Right lung (tissue), 5 donors: ENCODE results near the gene MTHFSD. TPM values are rescaled to one million over a fixed set of nuclear protein-coding genes. Genes with fewer than 3 reads are reported as not detected.
A peak's percentile ranks its signal among the peaks of the same experiment; 100 is the strongest.

Source experiments
- DNase-seq, 2 donors: peaks; one replicate each; pipeline ENCODE4 v3.0.0-alpha.2; 2013
- polyA plus RNA-seq, 5 donors: library from polyadenylated mRNA; unstranded; fragments of 120-200 nt; gene quantifications; one replicate each; pipeline versions ENCODE4 v1.2.1 to v1.2.3, GENCODE V29; 2013; ENCODE audit warnings: inconsistent platforms in 1 of 5, low replicate concordance in 1 of 5; ENCODE audit not compliant: insufficient read length in 5 of 5, insufficient read depth in 1 of 5

The MTHFSD gene
- polyA plus RNA-seq, 5 donors = 22.5 to 30.8 (median 28.9) TPM

DNA sequence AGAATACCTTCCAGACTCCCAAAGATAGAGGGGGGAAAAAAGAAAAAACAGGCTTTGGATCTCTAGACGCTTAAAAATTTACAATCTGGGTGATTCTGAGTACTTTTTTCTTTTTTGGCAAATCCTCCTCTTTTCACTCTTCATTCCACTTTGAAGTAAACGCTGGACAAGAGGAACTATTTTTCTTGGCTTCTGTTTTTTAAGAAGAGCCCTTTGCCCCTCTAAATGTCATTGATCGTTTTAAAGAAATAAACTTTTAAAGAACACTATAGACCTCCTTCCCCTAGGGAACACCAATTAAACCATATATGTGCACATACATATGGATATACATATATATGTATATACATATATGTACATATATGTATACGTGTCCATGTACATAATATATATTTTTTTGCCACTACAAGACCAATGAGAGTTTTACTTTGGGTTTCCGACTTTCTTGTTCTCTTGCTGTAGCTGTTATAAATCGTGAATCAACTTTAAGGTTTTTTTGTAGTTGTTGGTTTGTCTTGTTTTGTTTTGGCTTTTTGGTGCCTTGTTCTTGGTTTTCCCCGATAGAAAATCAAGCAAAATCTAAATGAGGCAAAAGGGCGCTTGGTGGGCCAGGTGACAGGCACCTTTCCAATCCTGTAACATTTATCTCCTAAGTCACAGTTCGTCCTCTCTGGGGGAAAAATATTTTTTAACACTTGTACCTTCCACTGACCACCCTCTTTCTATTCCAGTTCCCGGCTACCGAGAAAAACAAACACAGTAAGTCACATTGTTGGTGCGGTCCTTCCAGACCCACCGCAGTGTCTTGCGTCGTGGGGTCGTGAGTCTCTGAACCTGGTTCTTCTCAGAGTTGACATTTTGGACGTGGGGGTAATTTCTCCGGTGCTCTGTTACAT is 40.3 kb downstream of the MTHFSD start:
- no peak for DNase-seq

DNA sequence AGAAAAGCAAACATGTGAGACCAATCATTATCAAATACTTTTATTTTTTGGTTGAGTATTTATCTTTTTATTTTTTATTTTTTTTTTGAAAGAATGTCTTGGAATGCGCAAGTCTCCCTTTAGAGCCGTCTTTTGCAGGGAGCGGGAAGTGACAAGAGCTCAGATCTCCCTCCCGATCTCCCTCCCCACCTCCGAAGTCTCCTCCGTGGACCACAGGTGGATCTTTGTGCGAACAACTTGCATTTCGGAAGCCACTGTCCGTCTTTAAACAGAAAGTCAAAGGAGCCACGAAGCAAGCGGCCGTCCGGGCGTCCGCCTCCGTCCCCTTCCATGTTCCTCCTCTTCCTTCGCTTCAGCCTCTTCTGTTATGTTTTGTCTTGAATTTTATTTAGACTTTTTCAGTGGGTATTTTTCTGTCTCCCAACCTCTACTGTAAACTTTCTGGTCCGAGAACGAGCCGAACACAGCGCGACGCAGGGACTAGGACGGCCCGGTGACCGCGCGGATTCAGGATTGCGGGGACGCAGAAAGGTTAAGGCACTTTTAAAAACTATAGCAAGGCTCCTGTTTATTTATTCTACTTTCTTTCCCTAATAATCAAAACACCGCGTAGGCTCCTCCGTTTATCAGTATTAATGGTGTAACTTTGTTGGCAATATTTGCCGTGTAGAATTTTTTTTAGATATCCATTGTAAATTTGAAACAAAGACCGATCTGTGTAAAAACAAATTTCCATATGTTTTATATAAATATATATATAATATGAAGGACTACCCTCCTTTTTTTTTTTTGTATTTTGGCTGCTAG is 41.4 kb downstream of the MTHFSD start:
- no peak for DNase-seq

DNA sequence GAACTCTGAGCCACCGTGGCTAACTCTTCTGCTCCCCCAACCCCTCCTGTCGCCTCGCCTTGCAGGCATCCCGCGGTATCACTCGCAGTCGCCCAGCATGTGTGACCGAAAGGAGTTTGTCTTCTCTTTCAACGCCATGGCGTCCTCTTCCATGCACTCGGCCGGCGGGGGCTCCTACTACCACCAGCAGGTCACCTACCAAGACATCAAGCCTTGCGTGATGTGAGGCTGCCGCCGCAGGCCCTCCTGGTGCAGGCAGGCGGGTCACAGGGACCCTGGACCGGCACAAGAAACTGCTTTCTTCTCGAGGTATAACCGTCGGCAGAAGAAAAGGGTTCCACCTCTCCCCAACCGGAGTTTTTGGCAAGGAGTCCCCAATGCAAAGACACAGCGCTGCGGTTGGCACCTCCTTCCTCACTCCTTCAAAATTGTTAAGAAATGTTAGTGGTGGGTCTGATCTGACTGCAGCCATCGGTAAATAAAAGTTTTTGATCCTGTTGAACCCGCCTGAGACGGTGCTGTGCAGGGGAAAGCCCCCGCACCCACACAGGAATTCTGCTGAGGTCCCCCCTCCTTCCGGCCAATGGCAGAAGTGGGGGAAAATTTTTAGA is 42.1 kb downstream of the MTHFSD start:
- DNase-seq = no peak

DNA sequence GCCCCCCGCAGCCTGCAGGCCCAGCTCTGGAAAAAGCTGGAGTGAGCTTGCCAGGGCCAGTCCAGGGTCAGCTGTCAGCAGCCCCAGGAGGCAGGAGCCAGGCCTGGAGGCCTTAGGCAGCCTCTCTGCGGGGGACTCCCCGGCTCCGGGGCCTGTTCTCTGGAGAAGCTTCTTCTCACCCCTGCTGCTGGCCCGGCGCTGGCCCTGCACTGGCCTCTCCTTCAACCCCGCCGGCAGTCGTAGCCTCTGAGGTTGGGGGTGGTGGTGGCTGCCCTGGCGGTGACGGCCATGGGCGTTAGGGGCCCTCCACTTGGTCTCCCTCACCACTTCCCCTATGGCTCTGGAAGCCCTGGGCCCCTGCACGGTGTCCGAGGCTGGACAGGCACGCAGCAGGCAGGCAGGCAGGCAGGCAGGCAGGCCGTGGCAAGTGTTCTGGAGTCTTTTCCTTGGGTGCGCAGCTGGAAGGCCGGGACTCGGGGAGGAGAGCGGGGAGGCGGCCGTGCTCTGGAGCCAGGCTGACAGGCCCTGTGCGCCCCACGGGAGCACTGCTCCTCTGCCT is 42.7 kb downstream of the MTHFSD start:
- no peak for DNase-seq

DNA sequence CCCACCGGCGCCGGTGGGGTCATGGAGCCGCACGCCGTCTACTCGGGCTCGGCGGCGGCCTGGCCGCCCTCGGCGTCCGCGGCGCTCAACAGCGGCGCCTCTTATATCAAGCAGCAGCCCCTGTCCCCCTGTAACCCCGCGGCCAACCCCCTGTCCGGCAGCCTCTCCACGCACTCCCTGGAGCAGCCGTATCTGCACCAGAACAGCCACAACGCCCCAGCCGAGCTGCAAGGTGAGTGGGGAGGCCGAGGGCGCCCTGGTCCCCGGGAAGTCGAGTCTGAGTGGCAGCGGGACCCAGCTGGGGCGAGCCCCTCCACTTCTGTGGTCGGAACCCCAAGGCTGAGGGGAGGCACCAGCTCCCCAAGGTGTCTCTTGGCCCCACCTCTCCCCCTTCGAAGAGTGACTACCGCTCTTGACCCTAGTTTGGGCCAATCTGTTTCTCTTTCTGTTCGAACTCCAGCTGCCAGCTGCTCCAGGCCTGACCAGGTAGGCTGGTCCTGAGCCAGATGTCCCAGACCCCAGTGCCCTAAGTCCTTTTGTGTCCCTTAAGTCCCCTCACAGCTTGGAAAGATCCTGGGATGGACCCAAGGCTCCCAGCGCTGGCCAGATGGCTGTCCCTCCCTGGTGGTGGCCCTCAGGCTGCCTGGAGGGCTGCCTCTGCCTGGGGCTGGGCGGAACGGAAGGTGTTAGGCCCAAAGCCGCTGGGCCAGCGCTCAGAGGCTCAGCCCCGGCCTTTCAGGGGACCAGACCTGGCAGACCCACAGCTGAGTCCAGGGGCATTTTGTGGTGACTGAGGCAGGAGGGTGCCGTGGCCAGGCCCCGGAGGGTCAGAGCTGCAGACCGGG is 43.5 kb downstream of the MTHFSD start:
- no peak for DNase-seq

DNA sequence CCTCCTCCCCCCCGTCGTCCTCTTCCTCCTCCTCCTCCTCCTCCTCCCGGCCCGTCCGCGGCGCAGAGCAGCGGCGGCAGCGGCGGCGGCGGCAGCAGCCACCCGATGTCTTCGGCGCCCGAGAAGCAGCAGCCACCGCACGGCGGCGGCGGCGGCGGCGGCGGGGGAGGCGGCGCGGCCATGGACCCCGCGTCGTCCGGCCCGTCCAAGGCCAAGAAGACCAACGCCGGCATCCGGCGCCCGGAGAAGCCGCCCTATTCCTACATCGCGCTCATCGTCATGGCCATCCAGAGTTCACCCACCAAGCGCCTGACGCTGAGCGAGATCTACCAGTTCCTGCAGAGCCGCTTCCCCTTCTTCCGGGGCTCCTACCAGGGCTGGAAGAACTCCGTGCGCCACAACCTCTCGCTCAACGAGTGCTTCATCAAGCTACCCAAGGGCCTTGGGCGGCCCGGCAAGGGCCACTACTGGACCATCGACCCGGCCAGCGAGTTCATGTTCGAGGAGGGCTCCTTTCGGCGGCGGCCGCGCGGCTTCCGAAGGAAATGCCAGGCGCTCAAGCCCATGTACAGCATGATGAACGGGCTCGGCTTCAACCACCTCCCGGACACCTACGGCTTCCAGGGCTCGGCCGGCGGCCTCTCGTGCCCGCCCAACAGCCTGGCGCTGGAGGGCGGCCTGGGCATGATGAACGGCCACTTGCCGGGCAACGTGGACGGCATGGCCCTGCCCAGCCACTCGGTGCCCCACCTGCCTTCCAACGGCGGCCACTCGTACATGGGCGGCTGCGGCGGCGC is 44.4 kb downstream of the MTHFSD start, which contains the start of gene FOXF1:
TSS of gene FOXF1 (plus strand) at position 63 of the 797 bp plus-strand sequence. CDS start at position 106, 43 bp downstream.
- peak in 1 of 2 donors; percentile 53 for DNase-seq

DNA sequence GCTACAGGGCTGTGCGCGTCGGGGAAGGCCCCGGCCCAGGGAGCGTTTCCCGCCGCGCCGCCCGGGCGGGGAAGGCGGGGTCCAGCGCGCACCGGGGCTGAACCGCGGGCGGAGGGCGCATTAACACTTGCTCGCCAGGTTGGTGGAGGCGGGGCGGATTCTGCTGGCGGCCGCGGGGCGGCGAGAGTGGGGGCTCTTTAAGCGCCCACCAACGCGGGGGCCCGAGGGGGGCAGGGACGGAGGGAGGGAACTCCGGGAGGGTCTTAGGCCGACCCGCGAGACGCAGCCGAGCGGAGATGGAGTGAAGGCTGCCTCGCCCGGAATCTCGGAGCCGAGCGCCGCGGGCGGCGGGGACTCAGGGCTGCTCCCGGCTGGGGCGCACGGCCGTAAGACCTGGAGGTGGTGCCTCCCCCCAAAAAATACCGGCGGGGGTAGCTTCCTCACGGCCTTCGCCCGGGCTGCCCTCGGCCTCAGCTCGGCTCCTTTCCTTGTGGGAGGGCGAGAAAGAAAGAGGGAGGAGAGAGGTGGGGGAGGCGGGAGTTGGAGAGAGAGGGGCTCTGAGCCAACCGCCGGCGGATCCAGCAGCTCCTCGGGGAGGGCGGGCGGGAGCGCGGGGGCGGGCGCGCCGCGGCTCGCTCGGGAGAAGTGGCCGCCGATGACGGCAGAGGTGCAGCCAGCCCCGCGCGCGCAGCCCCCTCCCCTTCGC is 45.1 kb downstream of the MTHFSD start:
- DNase-seq = peak; percentile 92 to 93

DNA sequence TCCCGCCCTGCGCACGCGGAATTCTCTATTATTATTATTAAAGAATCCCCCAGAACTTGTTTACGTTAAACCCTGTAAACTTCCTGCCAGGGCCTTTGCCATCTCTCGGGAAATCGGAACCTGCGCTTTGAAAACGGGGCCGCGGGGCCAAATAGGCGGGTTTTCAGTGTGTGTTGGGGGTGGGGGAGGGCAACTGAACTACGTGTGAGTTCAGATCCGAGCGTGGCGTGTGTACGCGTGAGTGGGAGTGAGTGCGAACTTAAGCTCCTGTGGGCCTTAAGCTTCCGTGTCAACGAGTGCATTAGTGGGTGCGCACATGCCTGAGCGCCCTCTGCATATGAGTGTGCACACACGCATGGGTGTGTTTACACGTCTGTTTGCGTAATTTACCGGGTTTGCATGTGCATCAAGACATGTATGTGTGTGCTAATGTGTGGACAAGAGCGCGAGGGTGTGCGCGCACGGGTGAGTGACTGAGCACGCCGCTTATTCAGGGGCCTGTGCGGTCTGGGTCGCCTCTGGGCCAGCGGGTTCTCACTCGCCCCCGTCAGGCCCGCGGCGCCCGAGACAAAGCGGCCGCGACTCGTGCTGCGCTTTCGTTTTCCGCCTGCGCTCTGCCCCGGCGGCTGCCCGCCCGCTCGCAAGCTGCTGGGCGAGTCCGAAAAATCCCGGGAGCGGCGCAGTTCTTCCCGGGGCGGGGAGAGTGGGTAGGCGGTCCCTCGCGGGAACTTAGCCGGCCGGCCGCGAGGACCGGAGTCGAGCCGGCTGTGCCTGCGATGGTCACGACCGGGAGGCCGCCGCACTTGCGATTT is 45.9 kb downstream of the MTHFSD start:
- DNase-seq = peak in 1 of 2 donors; percentile 74

DNA sequence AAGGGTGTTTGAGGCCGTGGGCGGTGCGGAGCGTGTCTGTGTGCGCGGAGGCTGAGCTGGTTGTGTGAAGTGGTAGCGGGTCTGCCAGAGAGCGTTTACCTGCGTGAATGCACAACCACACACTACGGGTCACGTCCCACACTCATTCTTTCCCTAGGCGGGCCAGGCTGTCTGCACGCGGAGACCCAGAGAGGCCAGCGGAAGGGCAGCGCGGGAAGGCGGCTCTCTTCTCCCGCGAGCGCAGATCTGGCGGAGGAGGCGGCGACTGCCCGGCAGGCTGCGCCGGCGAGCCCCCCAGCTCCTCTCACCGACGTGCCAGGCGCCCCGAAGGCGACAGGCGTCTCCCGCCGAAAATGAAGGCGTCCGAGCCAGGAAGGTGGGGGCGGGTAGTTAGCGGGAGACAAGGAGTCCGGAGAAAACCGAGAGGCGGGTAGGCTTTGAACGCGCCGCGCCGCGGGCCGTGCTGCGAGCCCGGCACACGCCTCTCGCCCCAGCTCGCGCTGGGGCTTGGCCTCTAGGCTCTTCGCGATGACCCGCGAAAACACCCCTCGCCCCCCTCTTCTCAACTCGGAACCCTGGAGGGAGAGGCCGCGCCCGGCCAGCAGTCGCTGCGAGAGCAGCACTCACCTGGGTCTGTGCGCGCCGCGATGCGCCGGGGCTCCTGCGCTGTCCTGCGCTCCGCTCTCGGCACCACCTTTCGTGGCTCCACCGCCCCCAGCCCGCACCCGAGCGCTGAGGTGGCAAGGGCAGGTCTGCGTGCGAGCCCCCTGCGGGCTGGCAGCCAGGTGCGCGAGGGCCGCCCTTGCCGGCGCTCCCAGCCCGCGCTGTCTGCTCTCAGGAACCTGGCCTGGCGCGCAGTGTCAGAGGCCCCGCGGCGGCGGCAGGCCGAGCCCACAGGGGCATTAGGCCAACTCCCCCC is 46.7 kb downstream of the MTHFSD start:
- no peak for DNase-seq

DNA sequence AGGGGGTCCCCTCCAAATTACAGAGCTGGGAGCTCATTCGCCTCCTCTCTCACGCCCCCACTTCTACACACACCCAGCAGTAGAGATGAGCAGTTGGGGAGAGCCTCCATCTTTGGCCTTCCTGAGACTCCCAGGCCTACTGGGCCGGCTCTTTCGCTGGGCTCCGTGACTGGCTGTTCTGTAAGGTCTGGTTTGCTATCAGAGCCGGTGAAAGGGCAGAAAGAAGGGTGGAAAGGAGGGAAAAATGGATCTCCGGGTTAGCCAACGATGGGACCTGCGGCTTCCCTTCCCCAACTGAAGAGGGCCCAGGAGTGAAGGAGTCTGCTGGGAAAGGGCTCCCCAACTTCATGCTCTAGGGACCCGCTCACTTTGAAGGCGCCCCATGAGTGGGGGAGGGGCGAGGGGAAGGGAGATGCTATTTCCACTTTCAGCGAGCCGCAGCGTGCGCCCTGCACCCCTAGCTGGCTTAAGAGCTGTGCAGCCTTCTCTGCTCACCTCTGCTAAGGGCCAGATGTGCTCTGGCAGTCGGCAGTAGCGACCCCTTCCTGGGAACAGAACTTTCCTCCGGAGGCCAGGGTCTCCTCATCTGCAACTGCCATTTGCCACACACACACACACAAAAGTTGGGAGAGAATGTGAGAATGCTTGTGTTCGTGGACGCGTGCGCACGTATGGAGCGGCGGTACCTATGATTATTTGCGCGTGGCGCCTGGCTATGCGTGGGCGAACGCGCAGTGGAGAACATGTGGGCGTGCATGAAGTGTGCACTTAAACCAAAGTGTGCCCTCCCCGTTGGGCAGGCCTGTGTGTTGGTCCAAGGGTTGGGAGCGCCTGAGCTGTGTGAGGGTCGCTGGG is 47.6 kb downstream of the MTHFSD start:
- DNase-seq = no peak

DNA sequence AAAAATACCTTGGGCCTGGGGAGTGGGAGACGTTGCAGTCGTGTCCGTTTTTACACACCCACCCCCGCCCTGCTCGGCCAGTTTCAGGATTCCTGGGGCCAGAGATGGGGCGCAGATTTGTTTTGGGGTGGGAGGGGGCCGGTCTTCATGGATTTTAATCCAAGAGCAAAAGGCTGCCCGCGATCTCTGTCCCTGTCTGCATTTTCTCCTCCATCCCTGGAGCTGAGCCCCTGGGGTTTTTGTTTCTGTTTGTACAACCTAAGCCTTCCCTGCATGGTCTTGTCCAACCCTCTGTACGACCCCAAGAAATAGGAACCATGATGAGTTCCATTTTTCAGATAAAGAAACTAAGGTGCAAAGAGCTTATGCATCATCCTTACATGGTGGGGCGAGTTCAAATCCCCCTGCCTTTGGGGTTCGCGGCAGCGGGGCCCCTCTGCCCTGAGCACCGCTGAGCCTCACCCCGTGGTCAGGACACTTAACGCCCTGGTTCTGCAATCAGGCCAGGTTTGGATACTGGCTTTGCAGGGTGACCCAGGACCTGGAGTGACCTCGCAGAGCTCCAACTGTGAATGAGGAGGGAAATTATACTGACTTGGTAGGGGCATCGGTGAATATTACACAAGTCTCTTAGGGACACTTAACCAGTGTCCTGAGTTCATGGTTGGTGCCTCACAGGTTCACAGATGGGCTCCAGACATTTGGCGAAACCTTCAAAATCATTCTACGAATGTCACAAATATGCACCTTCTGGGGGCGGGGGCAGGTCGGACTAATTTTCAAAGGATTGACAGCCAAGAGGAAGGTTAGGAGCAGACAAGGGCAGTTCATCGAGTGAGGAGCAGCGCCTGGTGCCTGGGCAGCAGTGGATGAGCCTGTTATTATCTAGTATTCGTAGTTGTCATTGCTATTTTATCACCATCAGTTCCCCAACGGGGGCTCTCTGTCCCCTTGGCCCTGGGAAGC is 48.9 kb downstream of the MTHFSD start:
- no peak for DNase-seq

DNA sequence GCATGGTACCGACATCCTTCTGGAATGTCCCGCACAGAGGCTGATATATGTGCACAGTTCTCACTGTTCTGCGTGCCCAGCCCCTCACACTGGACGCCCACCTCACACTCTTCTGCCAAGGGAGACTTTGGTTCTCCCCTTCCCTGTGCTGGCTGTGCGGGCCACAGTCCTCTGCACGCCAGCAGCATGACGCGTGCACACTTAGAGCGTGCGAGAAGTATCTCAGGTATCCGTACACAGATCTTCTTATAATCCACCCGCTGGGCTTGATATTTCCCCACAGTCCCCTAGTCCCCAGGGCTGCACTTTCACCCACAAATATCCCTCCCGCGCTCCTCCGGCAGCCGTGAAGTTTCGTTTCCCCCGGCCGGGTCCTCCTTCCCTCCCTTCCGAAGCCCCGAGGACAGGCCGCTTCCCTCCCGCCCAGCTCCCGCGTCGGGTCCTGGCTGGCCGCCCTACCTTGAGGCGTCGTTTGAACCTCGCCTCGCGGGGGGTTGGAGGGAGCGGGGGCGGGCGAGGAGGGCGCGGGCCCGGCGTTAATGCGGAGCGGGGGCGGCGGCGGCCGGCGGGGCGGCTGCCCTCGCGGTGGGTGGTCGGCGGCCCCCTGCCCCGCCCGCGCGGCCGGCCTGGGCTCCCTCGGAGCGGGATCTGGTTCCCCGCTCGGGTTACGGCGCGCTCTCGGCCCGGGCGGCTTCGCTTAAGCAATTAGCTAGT is 49.7 kb downstream of the MTHFSD start:
- DNase-seq = no peak

DNA sequence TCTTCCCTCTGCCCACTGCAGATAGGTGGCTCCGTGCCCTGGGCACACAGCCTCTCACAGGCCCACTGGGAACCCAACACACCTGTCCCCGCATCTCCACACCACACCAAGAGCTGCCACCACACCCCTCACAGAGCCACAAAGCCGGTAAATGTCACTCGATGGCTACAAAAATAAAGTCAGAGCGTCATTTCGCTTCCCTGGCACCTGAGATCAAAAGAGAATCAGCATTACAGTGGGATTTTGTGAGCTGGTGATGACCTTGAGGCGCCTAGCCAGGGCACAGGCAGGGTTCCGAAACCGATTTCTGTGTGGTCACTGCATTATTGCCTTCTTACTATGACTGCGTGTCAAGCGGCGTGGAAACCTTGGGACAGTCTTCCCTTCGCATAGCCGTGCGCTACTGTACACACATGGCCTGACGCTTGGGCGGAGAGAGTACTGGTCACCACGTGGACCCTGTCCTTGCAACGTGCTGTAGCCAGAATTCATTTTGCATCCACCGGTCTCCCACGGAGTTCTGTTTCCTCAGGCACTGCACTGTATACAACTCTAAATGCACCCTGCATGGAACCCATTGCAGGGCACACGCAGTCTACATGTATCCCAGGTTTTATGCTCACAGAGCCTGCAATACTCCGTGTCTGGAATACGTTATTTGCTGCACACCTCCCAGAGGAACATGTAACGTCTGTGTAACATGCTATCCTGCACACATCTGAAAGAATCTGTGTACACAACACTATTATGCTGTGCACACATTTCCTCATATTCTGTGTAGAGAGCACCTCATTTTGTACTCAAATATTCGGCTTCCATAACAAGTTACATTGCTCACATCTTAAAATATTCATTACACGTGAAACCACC is 50.5 kb downstream of the MTHFSD start:
- DNase-seq = no peak
